HepG2 (cell line): ENCODE data around the gene RPS6KL1. TPM values are rescaled to one million over a fixed set of nuclear protein-coding genes. Genes with fewer than 3 reads are reported as not detected.

Experiments used
- ATAC-seq: fragments of 200-7000 bp; cut with Tn5 transposase; 3 replicates; pipeline ENCODE4 v1.9.1; 2020; ENCODE audit warnings: mild to moderate bottlenecking, moderate library complexity
- BruUV-seq: library from RNA; stranded (reverse); fragments of 400-500 nt; replicated peaks from 2 replicates; lab custom pipeline; 2021; lab: Mats Ljungman, UMichigan
- CTCF ChIA-PET: fragments of 300-600 bp; formaldehyde crosslinking; extraction: SDS; loops from one replicate; lab custom pipeline; 2021; ENCODE audit warnings: low total read pairs, inconsistent platforms, low intra/inter-chr PET ratio; lab: Yijun Ruan, JAX
- POLR2A ChIA-PET: fragments of 350-600 bp; sonication (Branson Sonifier 250); formaldehyde crosslinking; loops from one replicate; lab custom pipeline; 2020; ENCODE audit warnings: antibody characterized with exemption, inconsistent platforms; lab: Yijun Ruan, JAX
- DNase-seq: peaks from one replicate; pipeline ENCODE4 v3.0.0-alpha.2; 2015; ENCODE audit warnings: low spot score
- FAIRE-seq: peaks from 3 replicates; lab custom pipeline; 2011; peaks lifted over from hg19 to GRCh38; lab: Jason Lieb, UNC
- H2AFZ ChIP-seq: one replicate; pipeline ENCODE4 v1.6.1; 2011; ENCODE audit warnings: low read length, inconsistent platforms
- H3K27ac ChIP-seq: fragments of 300-600 bp; 3 replicates; pipeline ENCODE4 v1.8.0; 2011; ENCODE audit warnings: mixed run types, mild to moderate bottlenecking, mixed read lengths, low read length, inconsistent platforms; ENCODE audit not compliant: insufficient read depth; ENCODE audit errors: extremely low read length
- H3K27me3 ChIP-seq, 2 experiments: fragments of 200-600 bp in 1 of 2; 2 replicates in 1 of 2; 3 replicates in 1 of 2; pipeline versions ENCODE4 v1.6.0 to v1.8.0; 2011; ENCODE audit warnings: low read length in 2 of 2, mild to moderate bottlenecking in 2 of 2, moderate library complexity in 2 of 2, inconsistent platforms in 1 of 2; ENCODE audit not compliant: insufficient read depth in 2 of 2, control insufficient read depth in 1 of 2
- H3K36me3 ChIP-seq, 2 experiments: fragments of 200-600 bp in 1 of 2; replicated peaks in 1 of 2; 2 replicates in 1 of 2; 3 replicates in 1 of 2; pipeline versions ENCODE4 v1.5.1 to v1.8.0; 2011; ENCODE audit warnings: low read length in 2 of 2, inconsistent platforms in 1 of 2; ENCODE audit not compliant: insufficient read depth in 2 of 2, control insufficient read depth in 1 of 2
- H3K4me1 ChIP-seq: 2 replicates; pipeline ENCODE4 v1.5.1; 2012; ENCODE audit warnings: low read length, inconsistent platforms; ENCODE audit not compliant: insufficient read depth
- H3K4me2 ChIP-seq: 2 replicates; pipeline ENCODE4 v1.6.0; 2011; ENCODE audit warnings: low read depth, low read length, inconsistent platforms
- H3K4me3 ChIP-seq, 3 experiments: fragments of 200-600 bp in 1 of 3; sonication (generic), shearing (Covaris generic) in 1 of 3; replicated peaks in 1 of 3; 2 replicates each; pipeline ENCODE4 v1.5.1; 2011 to 2016; ENCODE audit warnings: low read length in 3 of 3, inconsistent platforms in 2 of 3, low read depth in 2 of 3, mild to moderate bottlenecking in 2 of 3, control low read depth in 1 of 3, mixed read lengths in 1 of 3; ENCODE audit not compliant: insufficient read depth in 1 of 3
- H3K79me2 ChIP-seq: one replicate; pipeline ENCODE4 v1.6.1; 2011; ENCODE audit warnings: low read length, inconsistent platforms; ENCODE audit not compliant: insufficient read depth
- H3K9ac ChIP-seq: 2 replicates; pipeline ENCODE4 v1.6.0; 2011; ENCODE audit warnings: mild to moderate bottlenecking, low read depth, low read length, inconsistent platforms; ENCODE audit not compliant: insufficient read depth
- H3K9me3 ChIP-seq: 2 replicates; pipeline ENCODE4 v1.5.1; 2012; ENCODE audit warnings: mild to moderate bottlenecking, low read length
- H4K20me1 ChIP-seq: 2 replicates; pipeline ENCODE4 v1.6.0; 2011; ENCODE audit warnings: inconsistent platforms, mild to moderate bottlenecking, low read length, moderate library complexity; ENCODE audit not compliant: insufficient read depth
- CHD2 ChIP-seq: IDR thresholded peaks from 2 replicates; pipeline ENCODE4 v1.6.1; 2011; ENCODE audit warnings: low read depth, low read length, improper control_type of control experiment
- DPF2 ChIP-seq: sonication (generic); formaldehyde crosslinking; IDR thresholded peaks from 2 replicates; pipeline ENCODE4 v1.4.0; 2020; ENCODE audit warnings: mild to moderate bottlenecking, low read depth, missing genetic modification reagents, borderline replicate concordance
- ELF4 ChIP-seq: sonication (generic); formaldehyde crosslinking; IDR thresholded peaks from 2 replicates; pipeline ENCODE4 v1.5.0; 2020; ENCODE audit warnings: missing genetic modification reagents, mild to moderate bottlenecking, moderate library complexity, borderline replicate concordance
- GMEB1 ChIP-seq: sonication (generic); formaldehyde crosslinking; IDR thresholded peaks from 2 replicates; pipeline ENCODE4 v1.5.1; 2020; ENCODE audit warnings: missing genetic modification reagents, mild to moderate bottlenecking, borderline replicate concordance
- KAT2B ChIP-seq: fragments of 150-350 bp; IDR thresholded peaks from 2 replicates; pipeline ENCODE4 v1.6.1; 2014; ENCODE audit warnings: low read depth, low read length, borderline replicate concordance
- SIN3B ChIP-seq: fragments of 150-350 bp; IDR thresholded peaks from 2 replicates; pipeline ENCODE4 v1.6.1; 2014; ENCODE audit warnings: low read length
- SKI ChIP-seq: fragments of 450-650 bp; IDR thresholded peaks from one replicate; pipeline ENCODE4 v1.6.1; 2018; ENCODE audit warnings: mild to moderate bottlenecking; ENCODE audit not compliant: partially characterized antibody
- TAF1 ChIP-seq: sonication (generic); formaldehyde crosslinking; IDR thresholded peaks from 2 replicates; pipeline ENCODE4 v1.4.0; 2020; ENCODE audit warnings: missing genetic modification reagents
- ZFP37 ChIP-seq: sonication (generic); formaldehyde crosslinking; IDR thresholded peaks from 2 replicates; pipeline ENCODE4 v1.4.0; 2020; ENCODE audit warnings: missing genetic modification reagents, borderline replicate concordance
- ZNF121 ChIP-seq: sonication (generic); formaldehyde crosslinking; IDR thresholded peaks from 2 replicates; pipeline ENCODE4 v1.5.0; 2020; ENCODE audit warnings: mild to moderate bottlenecking, missing genetic modification reagents
- ZNF282 ChIP-seq: fragments of 450-650 bp; IDR thresholded peaks from 2 replicates; pipeline ENCODE4 v1.6.1; 2018; ENCODE audit not compliant: partially characterized antibody
- ZNF616 ChIP-seq: sonication (generic); formaldehyde crosslinking; IDR thresholded peaks from 2 replicates; pipeline ENCODE4 v1.5.0; 2020; ENCODE audit warnings: low read depth, mild to moderate bottlenecking, missing genetic modification reagents
- ZNF687 ChIP-seq: sonication (generic); formaldehyde crosslinking; IDR thresholded peaks from 2 replicates; pipeline ENCODE4 v1.5.1; 2020; ENCODE audit warnings: mild to moderate bottlenecking, missing genetic modification reagents, moderate library complexity
- WGBS: methylation state at CpG from one replicate; pipeline ENCODE4 v1.1.6; 2017; ENCODE audit warnings: low lambda C conversion rate; 5-methylcytosine and 5-hydroxymethylcytosine counted together
- in situ Hi-C: cut with HindIII; loops from 2 replicates; pipeline ENCODE4 v1.10.0; 2017; ENCODE audit warnings: low pct_unique_long_range_greater_than_20kb; ENCODE audit not compliant: extremely low pct_ligation_motif_present
- intact Hi-C: fragments of 100-400 bp; cut with micrococcal nuclease; formaldehyde crosslinking; loops from one replicate; pipeline ENCODE4 v1.10.0; 2022; ENCODE audit not compliant: unreplicated experiment
- polyA plus RNA-seq, 8 experiments: library from polyadenylated mRNA; depleted of rRNA in 3 of 8; stranded (reverse) in 7 of 8; unstranded in 1 of 8; fragments of >200 nt; fragmentation: Illumina TruSeq in 4 of 8; extraction: Trizol in 4 of 8; gene quantifications; 2 replicates each; pipeline versions ENCODE4 v1.2.1 to v1.2.3, GENCODE V29; 2011 to 2016; ENCODE audit warnings: low read depth in 4 of 8, missing spikeins in 1 of 8, mixed read lengths in 1 of 8; ENCODE audit not compliant: insufficient read depth in 1 of 8
- total RNA-seq, 5 experiments: library from RNA; depleted of rRNA; stranded (reverse); fragments of >200 nt; fragmentation: Illumina TruSeq; extraction: Trizol; gene quantifications; 2 replicates each; pipeline ENCODE4 v1.2.3, GENCODE V29; 2016; ENCODE audit warnings: low read depth in 1 of 5

Gene RPS6KL1
- total and polyA plus RNA-seq, 2 of the 13 experiments (the other 11 are each of a cell fraction or from before 2014, with no cell fraction given) = 6.5 to 11.5 TPM

DNA sequence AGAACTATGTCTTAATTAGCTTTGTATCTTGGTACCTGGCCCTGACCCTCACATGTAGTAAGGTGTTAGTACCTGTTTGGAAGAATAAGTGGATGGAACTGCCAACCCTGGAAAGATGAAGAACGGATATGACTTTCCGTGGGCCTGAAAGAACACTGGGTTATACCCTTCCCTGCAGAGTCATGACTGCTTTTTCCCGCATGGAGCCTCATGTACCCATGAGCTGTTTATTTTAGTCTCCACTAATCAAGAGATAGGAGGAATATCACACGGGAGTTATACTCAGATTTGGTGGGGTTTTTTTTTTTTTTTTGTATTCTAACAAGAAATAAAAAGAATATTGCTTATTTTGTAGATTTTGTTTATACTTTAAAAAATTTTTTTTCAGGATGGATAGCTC, 25.4 kb downstream of the RPS6KL1 start:
- Histone ChIP-seq H3K27ac (peak overlapping the region; percentile 73), H3K27me3 (no peaks in the 10 kb centered on the region), H3K79me2 (no peaks in the 10 kb centered on the region), H3K36me3 (peaks cover 52 to 86% of the 10 kb centered on the region in 2 experiments), H3K4me2 (no peak overlapping the region), H2AFZ (no peak overlapping the region), H3K9me3 (no peaks in the 10 kb centered on the region), H3K9ac (no peak overlapping the region)
- intact Hi-C loops = loop anchor here (2.0 kb wide), 1 partner anchor 17 kb away; the partner anchor contains the start of gene DLST
- ATAC-seq (no peak), FAIRE-seq (peak; percentile 32)
- CTCF ChIA-PET = no interaction called here
- TF ChIP-seq TAF1 = no peak
- TF ChIP-seq ELF4 (CRISPR knock-in tag) = no peak
- no peak for TF ChIP-seq CHD2
- TF ChIP-seq SIN3B = no peak
- TF ChIP-seq SKI = no peak
- TF ChIP-seq, all 625 proteins: peak for 0
- Histone ChIP-seq H3K4me3 (no peak overlapping the region), H3K4me1 (peaks cover 46% of the 10 kb centered on the region), H4K20me1 (peaks cover 2% of the 10 kb centered on the region; the same call in 1 of the 2 replicates)
- no TSS peak for BruUV-seq
- DNase-seq = no peak
- in situ Hi-C loops = no loop called here
- POLR2A ChIA-PET = interaction anchor here (1.1 to 6.2 kb wide), 5 partner anchors 10 to 42 kb away, joined by 3 to 84 read pairs (median 6); partner anchors contain the start of genes DLST and RPS6KL1
- 80% methylated on average over 4 of the region's 4 CpGs for WGBS

GRCh38 chr14:74896400-74896799, 26.7 kb downstream of the RPS6KL1 start:
- peak overlapping the region; percentile 45 for H3K27ac ChIP-seq
- ChIA-PET CTCF (no interaction called here), POLR2A (interaction anchor here (6.2 kb wide), 1 partner anchor 14 kb away, joined by 84 read pairs; the partner anchor contains the start of gene DLST)
- H3K79me2 ChIP-seq = no peaks in the 10 kb centered on the region
- no peak for DNase-seq
- H3K4me1 ChIP-seq = peaks cover 46% of the 10 kb centered on the region
- no peak overlapping the region for H3K9ac ChIP-seq
- no TSS peak for BruUV-seq
- H4K20me1 ChIP-seq = peaks cover 2% of the 10 kb centered on the region; the same call in 1 of the 2 replicates
- H3K4me3 ChIP-seq = no peak overlapping the region
- H3K4me2 ChIP-seq = no peak overlapping the region
- WGBS = 93% methylated on average over 3 of the region's 3 CpGs
- in situ Hi-C loops (no loop called here), intact Hi-C loops (no loop called here)
- H2AFZ ChIP-seq = no peak overlapping the region
- no peaks in the 10 kb centered on the region for H3K9me3 ChIP-seq
- ATAC-seq = no peak
- H3K36me3 ChIP-seq = peaks cover 45 to 86% of the 10 kb centered on the region in 2 experiments
- H3K27me3 ChIP-seq = no peaks in the 10 kb centered on the region
- FAIRE-seq = no peak
- TF ChIP-seq ZNF616 (CRISPR knock-in tag) (no peak), ZNF121 (CRISPR knock-in tag) (no peak), KAT2B (no peak), DPF2 (CRISPR knock-in tag) (no peak), ZFP37 (CRISPR knock-in tag) (no peak), GMEB1 (CRISPR knock-in tag) (no peak), ZNF282 (no peak), ZNF687 (no peak)
